GM21390 (cell line): ENCODE data around the gene BRCA1.
"Not testable (repeated sequence)": the region's sequence is repeated elsewhere in the genome, so short reads cannot be mapped to it uniquely, and the experiment has no call there.

Experiments
- ATAC-seq: cut with Tn5 transposase; IDR thresholded peaks from one replicate; pipeline ENCODE4 v1.9.1; 2021; ENCODE audit not compliant: unreplicated experiment

BRCA1 gene

GRCh38 chr17:43134774-43135453 lies 9.8 kb upstream of the BRCA1 start:
- no peak for ATAC-seq

GRCh38 chr17:43133439-43133838 lies 8.3 kb upstream of the BRCA1 start:
- not testable (repeated sequence) for ATAC-seq

GRCh38 chr17:43132117-43132516 lies 7.0 kb upstream of the BRCA1 start:
- ATAC-seq = no peak

- no peak for ATAC-seq
These were observed 4.5 kb upstream of the BRCA1 start for GRCh38 chr17:43129671-43130010.

GRCh38 chr17:43127333-43127876 lies 2.2 kb upstream of the BRCA1 start:
- not testable (repeated sequence) for ATAC-seq

DNA sequence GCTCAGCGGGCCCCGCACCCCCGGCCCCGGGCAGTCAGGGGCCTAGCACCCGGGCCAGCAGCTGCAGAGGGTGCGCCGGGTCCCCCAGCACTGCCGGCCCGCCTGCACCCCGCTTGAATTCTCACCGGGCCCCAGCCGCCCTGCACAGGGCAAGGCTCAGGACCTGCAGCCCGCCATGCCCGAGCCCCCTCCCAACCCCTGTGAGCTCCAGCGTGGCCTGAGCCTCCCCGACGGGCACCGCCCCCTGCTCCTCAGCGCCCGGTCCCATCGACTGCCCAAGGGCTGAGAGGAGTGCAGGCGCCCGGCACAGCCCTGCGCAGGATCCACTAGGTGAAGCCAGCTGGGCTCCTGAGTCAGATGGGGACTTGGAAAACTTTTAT lies 1.7 kb upstream of the BRCA1 start:
- no peak for ATAC-seq

DNA sequence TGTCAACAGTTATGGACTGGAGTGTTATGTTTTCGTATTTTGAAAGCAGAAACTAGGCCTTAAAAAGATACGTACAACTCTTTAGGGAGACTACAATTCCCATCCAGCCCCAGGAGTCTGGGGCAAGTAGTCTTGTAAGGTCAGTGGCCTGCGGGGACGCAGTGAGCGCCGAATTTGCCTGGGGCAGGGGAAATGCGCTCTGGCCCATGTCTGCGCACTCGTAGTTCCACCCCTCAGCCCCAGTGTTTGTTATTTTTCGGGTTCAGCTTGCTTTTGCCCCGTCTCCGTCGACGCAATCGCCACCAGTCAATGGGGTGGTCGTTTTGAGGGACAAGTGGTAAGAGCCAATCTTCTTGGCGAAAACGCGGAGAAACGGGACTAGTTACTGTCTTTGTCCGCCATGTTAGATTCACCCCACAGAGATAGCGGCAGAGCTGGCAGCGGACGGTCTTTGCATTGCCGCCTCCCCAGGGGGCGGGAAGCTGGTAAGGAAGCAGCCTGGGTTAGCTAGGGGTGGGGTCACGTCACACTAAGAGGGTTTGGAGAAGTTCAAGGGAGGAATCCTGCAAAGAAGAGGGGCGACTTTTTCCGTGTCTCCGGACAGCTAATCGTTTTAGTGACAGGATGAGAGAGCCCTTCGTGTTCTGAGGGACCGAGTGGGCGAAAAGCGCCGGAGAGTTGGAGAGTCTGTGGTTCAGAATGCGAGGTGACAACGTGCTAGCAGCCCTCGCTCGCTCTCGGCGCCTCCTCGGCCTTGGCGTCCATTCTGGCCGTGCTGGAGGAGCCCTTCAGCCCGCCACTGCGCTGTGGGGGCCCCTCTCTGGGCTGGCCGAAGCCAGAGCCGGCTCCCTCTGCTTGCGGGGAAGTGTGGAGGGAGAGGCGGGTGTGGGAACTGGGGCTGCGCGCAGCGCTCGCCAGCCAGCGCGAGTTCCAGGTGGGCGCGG lies 1.1 kb upstream of the BRCA1 start:
- no peak for ATAC-seq

GRCh38 chr17:43118679-43119615 lies 6.2 kb downstream of the BRCA1 start:
- ATAC-seq = no peak

DNA sequence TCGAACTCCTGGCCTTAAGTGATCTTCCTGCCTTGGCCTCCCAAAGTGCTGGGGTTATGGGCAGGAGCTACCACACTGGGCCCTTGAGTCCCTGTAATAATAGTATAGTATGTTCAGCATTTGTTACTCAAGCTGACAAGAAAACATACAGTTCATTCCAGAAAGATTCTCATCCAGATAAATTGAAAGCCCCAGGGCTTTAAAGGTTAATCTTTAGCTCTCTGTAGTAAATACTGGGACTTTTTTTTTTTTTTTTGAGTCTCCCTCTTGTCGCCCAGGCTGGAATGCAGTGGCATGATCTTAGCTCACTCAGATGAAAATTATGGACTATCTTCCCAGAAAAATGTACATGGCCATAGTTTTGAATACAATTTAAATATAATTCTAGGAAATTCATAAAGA lies 11.0 kb downstream of the BRCA1 start:
- no peak for ATAC-seq

GRCh38 chr17:43106552-43106951 lies 18.6 kb downstream of the BRCA1 start:
- no peak for ATAC-seq

DNA sequence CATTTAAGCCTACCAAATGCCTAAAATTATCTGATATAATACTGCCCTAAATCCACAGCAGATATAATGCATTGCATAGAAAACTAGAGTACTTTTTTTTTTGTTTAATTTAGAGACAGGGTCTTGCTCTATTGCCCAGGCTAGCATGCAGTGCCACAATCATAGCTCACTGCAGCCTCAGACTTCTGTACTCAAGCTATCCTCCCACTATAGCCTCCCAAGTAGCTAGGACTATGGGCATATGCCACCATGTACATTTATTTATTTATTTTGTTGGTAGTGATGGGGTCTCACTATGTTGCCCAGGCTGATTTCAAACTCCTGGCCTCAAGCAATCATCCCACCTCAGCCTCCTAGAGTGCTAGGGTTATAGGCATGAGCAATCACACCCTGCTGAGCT lies 20.0 kb downstream of the BRCA1 start:
- no peak for ATAC-seq

GRCh38 chr17:43104665-43105064 lies 20.5 kb downstream of the BRCA1 start:
- ATAC-seq = no peak

DNA sequence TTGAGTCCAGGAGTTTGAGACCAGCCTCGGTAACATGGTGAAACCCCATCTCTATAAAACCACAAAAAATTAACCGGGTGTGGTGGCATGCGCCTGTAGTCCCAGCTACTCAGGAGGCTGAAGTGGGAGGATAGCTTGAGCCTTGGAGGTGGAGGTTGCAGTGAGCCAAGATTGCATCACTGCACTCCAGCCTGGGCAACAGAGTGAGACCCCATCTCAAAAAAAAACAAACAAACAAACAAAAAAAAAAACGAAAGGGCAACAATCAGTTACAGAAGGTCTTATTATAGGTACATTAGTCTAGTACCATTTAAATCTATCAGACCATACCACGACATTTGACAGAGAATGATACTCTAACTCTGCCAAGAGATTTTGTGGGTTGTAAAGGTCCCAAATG lies 29.8 kb downstream of the BRCA1 start:
- ATAC-seq = not testable (repeated sequence)

DNA sequence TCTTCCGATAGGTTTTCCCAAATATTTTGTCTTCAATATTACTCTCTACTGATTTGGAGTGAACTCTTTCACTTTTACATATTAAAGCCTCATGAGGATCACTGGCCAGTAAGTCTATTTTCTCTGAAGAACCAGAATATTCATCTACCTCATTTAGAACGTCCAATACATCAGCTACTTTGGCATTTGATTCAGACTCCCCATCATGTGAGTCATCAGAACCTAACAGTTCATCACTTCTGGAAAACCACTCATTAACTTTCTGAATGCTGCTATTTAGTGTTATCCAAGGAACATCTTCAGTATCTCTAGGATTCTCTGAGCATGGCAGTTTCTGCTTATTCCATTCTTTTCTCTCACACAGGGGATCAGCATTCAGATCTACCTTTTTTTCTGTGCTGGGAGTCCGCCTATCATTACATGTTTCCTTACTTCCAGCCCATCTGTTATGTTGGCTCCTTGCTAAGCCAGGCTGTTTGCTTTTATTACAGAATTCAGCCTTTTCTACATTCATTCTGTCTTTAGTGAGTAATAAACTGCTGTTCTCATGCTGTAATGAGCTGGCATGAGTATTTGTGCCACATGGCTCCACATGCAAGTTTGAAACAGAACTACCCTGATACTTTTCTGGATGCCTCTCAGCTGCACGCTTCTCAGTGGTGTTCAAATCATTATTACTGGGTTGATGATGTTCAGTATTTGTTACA lies 30.9 kb downstream of the BRCA1 start:
- no peak for ATAC-seq

DNA sequence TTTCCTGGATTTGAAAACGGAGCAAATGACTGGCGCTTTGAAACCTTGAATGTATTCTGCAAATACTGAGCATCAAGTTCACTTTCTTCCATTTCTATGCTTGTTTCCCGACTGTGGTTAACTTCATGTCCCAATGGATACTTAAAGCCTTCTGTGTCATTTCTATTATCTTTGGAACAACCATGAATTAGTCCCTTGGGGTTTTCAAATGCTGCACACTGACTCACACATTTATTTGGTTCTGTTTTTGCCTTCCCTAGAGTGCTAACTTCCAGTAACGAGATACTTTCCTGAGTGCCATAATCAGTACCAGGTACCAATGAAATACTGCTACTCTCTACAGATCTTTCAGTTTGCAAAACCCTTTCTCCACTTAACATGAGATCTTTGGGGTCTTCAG lies 32.3 kb downstream of the BRCA1 start:
- no peak for ATAC-seq

- ATAC-seq = no peak
These were observed 35.1 kb downstream of the BRCA1 start for GRCh38 chr17:43090022-43090421.

- ATAC-seq = no peak
These were observed 39.7 kb downstream of the BRCA1 start for GRCh38 chr17:43085474-43085873.

- ATAC-seq = no peak
These were observed 45.4 kb downstream of the BRCA1 start for GRCh38 chr17:43079641-43080302.

DNA sequence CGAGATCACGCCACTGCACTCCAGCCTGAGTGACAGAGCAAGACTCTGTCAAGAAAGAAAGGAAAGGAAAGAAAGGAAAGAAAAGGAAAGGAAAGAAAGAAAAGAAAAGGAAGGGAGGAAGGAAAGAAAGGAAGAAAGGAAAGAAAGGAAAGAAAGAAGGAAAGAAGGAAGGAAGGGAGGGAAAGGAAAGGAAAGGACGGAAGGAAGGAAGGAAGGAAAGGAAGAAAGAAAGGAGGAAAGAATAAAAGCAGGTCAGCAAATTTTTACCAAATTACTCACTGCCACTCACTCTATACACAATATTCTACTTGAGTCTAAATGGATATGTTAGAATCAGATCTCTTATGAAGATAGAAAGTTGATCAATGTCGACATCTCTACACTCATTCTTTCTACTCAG lies 50.3 kb downstream of the BRCA1 start:
- no peak for ATAC-seq

DNA sequence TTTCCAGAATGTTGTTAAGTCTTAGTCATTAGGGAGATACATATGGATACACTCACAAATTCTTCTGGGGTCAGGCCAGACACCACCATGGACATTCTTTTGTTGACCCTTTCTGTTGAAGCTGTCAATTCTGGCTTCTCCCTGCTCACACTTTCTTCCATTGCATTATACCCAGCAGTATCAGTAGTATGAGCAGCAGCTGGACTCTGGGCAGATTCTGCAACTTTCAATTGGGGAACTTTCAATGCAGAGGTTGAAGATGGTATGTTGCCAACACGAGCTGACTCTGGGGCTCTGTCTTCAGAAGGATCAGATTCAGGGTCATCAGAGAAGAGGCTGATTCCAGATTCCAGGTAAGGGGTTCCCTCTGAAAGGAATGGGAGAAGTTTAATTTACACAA lies 54.3 kb downstream of the BRCA1 start:
- ATAC-seq = no peak
